Raji (cell line): ENCODE measurements around the gene C2orf80.

Source experiments
- POLR2A ChIP-seq: IDR thresholded peaks from 2 replicates; pipeline ENCODE4 v1.6.1; 2011; ENCODE audit warnings: low read depth, low read length, control low read depth; ENCODE audit not compliant: insufficient read depth

The C2orf80 gene

DNA sequence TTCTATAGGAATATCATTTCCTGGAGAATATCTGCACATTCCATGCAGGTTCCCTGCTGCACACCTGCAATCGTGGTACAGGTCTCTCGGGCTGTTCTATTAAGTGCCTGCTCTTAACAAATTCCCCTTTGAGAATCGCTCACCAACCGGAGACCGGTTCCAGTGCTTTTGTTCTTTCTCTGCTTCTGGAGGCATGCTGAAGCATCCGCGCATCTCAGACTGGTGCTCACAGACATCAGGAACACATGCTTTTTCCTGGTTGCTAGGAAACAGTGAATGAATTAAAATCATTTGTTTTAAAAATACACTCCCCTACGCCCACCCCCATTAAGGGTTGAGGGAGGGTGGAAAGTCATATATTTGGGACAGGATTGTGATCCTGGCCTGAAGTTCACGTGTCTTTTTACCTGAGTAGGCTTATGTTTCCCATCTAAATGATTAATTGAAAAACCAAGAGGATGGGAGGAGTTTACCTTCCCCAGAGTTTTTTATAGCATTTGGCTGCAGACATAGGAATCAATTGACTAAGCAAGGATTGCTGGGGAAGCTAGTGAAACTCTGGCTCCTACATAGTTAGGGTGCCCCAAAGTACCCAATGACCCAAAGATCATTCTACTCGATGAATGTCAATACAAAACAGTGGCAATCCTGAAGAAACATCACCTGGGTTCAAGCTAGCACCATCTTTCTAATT, at the start of gene C2orf80:
TSS of gene C2orf80 (minus strand) at position 221 of the 694 bp plus-strand sequence. CDS start 3,044 bp downstream, outside the sequence.
- no peak for TF ChIP-seq POLR2A

DNA sequence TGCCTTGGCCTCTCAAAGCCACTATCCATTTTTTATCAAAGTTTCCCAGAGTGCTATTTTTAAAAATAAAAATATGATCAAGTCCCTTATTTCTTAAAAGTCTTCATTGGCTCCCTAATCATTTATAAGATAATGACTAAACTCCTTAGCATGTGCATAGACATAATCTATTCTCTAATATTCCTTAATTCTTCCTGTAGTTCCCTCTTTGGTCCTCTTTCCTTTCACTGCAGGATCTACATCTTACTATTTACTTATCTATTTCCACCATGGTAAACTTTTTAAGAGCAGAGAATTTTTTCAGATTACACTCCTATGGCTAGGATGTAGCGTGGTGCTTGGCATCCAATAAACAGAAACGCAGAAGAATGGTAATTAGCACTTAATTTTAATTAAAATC, 46.0 kb upstream of the C2orf80 start:
- TF ChIP-seq POLR2A: no peak

DNA sequence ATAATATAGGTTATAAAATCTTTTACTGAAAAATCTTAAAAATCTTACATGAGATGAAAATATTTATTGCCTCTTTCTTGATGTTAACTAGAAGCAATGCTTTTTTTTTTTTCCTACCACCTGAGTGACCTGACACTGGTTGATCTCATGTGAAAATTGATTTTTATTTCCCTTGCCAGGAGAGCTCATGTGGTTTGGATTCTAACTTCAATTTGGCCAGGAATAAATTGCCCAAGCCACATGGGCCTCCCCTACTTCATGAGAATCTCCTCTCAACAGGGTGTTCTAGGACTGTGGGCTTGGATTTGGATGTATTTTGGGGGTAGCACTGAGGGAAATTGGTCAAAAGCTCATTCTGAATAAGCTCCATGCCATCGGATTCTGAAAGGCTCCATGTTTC, 45.0 kb upstream of the C2orf80 start:
- TF ChIP-seq POLR2A: no peak

DNA sequence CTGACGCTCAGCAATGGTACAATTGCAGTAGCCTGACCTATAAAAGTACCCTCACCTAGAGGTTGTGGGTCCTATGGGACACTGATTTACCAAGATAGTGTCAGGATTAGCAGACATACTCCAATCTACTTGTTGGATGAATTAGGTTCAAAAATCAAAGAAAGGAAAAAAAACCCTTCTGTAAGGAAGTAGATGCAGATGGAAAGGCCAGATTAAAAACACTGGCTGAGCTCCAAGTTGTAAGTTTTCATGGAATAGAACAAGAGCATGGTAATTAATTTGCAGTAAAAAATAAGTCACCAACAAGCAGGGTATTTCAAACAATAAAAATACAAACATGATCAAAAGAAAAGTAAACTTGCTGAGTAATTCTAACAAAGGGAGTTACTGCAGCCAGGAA, 38.6 kb upstream of the C2orf80 start:
- TF ChIP-seq POLR2A: no peak

DNA sequence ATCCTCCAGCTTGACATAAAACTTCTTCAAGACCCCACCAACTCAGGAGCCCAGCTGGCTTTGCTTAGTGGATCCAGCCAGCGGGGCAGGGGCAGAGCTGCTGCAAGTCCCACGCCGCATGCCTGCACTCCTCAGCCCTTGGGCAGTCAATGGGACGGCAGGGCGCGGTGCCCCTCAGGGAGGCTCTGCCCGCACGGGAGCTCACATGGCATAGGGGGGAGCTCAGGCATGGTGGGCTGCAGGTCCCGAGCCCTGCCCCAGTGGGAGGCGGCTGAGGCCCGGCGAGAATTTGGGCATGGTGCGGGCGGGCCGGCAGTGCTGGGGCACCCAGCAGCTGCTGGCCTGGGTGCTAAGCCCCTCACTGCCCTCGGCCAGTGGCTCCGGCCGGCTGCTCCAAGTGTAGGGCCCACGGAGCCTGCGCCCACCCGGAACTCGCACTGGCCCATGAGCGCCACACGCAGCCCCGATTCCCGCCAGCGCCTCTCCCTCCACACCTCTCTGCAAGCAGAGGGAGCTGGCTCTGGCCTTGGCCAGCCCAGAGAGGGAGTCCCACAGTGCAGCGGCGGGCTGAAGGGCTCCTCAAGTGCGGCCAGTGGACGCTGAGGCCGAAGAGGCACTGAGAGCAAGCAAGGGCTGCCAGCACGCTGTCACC, 37.9 kb upstream of the C2orf80 start:
- TF ChIP-seq POLR2A: no peak

DNA sequence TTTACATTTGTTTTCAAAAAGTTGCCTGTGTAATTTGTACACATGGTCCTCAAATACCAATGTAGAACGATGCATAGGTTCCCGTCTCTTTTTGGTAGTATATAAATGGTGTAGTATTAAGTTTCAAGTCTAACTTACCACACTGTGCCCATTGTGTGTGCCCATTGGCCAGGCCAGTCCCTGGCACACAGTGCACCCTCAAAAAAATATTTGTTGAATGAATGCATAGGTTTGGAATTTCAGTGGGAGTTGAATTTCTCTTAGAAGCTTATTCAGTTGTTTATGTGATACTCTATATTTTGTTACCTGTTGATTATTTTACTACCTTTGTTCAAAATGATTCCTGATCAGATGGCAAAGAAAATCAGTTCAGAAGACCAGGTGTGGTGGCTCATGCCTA, 35.0 kb upstream of the C2orf80 start:
- TF ChIP-seq POLR2A: no peak

DNA sequence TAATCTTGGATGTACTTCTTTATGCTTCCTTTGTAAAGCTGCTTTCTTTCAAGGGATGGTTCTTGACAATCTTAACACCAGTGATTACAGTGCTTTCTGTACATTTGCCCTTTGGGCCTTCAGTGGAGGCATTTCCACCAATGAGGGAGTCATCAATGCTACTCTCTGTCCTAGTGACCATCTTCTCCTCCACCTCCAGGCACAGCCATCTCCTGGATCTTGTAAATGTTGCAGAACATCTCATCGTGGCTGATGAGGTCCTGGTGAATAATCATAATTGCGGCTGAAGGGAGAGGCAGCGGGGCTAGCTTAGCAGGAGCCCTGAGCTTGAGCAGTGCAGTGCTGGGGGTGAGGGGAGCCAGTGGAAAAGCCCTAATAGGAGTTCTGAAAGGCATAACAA, 32.5 kb upstream of the C2orf80 start:
- TF ChIP-seq POLR2A: no peak

DNA sequence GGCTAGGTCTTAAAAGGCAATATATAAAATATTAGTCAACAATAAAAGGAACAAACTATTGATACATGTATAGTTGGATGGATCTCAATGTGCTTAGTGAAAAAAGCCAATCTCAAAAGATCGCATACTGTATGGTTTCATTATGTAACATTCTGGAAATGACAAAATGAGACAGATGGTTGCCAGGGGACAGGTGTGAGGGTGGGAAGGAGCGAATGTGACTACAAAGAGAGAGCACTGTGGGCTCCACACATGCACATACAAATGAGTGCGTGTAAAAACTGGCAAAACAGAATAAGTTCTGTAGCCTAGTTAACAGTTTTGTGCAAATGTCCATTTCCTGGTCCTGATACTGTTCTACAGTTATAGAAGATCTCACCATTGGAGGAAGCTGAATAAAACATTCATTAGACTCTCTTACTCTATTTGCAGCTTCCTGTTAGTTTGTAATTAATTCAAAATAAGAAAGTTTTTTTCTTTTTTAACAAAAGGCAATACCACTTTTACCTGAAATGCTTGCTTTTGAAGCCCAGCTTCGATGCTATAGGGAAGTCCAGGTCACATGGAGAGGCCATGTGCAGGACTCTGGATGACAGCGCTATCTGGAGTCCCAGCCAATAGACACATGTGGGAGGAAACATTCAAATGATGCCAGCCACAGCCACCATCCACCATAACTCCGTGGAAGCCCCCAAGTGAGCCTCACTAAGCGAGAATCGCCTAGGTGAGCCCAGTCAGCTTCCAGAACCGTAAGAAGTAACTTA, 21.0 kb upstream of the C2orf80 start:
- no peak for TF ChIP-seq POLR2A

DNA sequence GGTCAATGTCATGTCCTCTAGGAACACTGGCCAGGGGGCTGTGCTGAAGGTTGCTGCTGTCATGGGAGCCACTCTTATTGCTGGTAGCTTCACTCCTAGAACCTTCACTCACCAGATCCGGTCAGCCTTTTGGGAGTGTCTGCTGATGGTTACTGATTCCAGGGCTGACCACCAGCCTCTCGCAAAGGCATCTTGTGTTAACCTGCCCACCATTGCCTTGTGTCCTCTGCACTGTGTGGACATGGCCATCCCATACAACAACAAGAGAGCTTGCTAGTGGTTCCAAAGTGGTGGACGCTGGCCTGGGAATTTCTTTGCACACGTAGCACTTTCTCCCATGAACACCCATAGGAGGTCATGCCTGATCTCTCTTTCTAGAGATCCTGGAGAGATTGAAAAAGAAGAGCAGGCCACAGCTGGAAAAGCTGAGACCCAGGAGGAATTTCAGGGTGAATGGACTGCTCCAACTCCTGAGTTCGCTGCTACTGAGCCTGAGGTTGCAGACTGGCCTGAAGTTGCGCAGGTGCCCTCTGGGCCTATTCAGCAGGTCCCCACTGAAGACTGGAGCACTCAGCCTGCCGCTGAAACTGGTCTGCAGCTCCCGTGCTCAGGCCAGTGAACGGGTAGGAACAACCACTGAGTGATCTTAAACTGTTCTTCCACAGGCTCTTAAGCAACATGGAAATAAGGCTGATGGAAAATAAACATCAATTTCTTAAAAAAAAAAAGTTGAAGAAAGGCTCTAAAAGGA, 18.7 kb upstream of the C2orf80 start:
- TF ChIP-seq POLR2A: no peak

DNA sequence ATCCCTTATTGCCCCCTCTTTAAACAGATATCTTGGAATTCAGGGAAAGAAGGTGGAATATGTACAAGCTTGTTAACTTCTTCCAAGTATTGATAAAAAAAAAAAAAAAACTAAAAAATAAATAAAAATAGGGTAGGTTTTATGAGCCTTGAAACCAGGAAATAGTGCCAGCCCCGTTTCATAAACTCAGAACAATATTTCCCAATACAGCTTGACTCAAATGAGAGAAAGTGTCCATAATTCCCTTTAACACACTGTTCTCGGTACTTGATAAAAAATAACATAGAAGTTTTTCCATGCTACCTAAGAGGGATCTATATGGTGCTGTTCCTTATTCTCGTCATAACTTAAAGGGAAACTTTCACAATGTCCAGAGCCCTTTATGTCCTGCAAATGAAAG, 17.9 kb upstream of the C2orf80 start:
- TF ChIP-seq POLR2A: no peak

DNA sequence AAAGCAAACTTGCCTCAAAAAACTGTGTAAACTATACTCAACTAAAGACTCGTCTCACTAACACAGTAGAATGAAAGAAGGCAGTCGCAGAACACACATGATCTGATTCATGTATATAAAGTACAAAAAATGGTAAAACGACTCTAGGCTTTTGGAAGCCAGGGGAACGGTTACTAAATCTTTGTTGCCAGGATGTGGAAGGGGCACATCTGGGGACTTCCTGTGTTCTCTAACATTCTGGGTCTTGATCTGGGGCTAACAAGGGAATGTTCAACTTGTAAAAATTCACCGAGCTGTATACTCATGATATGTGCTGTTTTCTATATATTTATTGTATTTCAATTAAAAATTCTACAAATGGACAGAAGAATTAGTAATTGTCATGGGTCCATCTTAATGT, 14.3 kb upstream of the C2orf80 start:
- no peak for TF ChIP-seq POLR2A

DNA sequence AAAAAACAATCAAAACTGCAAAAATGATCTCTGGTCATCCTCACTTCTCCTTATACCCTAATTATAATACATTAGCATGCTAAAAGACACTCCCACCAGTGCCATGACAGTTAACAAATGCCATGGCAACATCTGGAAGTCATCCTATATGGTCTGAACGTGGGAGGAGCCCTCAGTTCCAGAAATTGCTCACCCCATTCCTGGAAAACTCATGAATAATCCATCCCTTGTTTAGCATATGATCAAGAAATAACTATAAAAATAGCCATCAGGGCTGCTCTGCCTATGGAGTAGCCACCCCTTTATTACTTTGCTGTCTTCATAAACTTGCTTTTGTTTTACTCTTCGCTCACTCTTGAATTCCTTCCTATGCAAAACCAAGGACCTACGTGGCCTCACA, 5.7 kb upstream of the C2orf80 start:
- no peak for TF ChIP-seq POLR2A

DNA sequence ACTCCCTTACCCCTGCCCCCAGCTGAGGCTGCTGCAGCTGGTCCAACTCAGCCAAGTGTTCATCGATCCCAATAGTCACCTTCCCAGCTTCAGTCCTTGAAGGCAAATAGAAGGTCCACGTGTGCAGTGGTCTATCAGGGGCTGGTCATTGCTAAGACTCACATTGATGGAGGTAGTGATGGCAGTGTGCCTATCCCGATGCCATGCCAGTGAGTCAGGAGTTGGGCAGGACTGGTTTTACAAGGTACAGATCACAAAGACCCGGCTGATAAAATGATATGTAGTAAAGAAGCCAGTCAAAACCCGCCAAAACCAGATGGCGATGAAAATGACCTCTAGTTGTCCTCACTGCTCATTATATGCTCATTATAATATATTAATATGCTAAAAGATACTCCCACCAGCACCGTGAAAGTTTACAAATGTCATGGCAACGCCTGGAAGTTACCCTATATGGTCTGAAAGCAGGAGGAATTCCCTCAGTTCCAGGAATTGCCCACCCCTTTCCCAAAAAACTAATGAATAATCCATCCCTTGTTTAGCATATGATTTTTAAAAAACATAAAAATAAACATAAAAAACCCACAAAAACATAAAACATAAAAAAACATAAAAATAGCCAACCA, 2.9 kb upstream of the C2orf80 start:
- no peak for TF ChIP-seq POLR2A

DNA sequence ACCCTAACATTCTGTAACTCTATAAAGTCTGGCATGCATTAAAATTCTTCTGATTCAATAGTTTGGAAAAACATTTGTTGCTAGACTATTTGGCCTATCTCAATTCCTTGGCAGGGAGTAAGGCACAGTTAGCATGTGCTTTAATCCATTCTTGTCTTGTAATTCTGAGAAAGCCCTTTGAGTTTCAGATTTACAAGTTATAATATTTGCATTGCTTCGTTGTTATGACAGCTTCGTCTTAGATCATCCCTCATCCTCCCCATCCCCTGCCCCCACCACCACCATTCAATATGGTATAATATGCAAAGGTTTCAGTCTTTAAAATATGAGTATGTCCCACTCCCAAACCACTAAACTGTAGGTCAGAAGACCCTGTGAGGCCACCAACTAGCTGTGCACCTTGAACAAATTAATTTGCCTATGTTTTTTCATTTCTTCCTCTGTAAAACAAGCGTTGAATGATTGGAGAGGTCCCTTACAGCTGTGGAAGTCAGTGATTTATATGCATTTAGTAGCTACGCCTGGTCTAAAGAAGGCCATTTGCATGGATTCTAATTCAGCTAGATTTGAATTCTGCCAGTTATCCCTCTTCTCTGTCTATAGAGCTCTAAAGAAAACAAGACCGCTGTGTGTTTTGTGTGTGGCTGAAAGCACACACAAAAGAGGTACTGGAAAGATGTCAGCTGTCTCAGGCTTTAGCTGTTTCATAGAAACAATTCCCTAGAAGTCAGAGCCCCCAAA, 591 bp downstream of the C2orf80 start:
- no peak for TF ChIP-seq POLR2A

DNA sequence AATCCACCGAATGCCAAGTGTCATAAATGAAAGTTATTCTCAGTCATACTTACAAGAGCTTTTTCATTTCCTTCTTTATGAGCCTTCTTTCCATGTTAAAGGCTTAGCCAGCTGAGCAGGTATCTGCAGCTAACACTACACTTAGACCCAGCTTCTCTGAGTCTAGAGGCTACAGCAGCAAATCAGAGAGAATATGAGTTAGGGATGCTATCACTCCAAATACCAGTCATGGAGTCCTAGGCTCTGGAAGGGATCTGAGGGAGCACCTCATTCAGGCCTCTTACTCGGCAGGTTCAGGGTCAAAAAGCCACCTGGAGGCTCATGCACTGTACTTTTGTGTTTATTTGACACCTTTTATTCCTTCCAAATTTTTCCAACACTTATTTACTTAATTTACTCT, 2.9 kb downstream of the C2orf80 start:
- no peak for TF ChIP-seq POLR2A

DNA sequence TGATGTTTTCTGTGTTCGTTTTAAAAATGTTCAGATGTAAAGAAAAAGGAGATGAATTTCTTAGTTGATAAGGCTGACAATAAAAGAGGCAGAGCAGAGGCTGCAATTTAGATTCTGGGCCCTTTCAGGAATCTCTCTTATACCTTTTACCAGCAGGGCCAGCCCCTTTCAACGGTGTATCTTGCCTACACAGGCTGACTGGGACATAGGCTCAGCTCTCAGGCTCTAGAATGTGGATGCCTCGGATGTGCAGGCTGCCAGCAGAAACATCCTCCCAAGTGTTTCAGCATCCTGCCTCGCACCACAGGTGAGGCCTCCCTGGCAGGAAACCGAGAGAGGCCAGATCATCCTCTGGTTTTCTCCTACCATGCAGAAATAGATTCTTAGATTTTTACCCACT, 3.4 kb downstream of the C2orf80 start:
- no peak for TF ChIP-seq POLR2A
